ENCODE data around the gene DHODH.
"Not testable (repeated sequence)": the region's sequence is repeated elsewhere in the genome, so short reads cannot be mapped to it uniquely, and the experiment has no call there.

The DHODH gene

GRCh38 chr16:71971571-71971970 is 37.0 kb upstream of the DHODH start:
- DNase-seq (ENCODE audit: low spot score) = no peak
- no peak overlapping the region for H3K4me3 ChIP-seq
- TF ChIP-seq, protein P1, sequence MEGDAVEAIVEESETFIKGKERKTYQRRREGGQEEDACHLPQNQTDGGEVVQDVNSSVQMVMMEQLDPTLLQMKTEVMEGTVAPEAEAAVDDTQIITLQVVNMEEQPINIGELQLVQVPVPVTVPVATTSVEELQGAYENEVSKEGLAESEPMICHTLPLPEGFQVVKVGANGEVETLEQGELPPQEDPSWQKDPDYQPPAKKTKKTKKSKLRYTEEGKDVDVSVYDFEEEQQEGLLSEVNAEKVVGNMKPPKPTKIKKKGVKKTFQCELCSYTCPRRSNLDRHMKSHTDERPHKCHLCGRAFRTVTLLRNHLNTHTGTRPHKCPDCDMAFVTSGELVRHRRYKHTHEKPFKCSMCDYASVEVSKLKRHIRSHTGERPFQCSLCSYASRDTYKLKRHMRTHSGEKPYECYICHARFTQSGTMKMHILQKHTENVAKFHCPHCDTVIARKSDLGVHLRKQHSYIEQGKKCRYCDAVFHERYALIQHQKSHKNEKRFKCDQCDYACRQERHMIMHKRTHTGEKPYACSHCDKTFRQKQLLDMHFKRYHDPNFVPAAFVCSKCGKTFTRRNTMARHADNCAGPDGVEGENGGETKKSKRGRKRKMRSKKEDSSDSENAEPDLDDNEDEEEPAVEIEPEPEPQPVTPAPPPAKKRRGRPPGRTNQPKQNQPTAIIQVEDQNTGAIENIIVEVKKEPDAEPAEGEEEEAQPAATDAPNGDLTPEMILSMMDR (IDR thresholded peaks at IDR 0.05) = no peak

DNA sequence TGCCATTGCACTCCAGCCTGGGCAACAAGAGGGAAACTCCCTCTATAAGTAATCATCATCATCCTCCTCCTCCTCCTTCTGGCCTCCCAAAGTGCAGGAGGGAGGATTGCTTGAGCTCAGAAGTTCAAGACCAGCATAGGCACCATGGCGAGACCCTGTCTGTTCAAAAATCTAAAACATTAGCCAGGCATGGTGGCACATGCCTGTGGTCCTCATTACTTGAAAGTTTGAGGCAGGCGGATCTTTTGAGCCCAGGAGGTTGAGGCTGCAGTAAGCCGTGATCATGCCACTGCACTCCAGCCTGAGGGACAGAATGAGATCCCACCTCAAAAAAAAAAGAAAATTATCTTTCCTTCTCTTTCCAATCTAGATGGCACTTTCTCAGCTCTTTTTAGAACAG is 36.2 kb upstream of the DHODH start:
- no peak for DNase-seq (ENCODE audit: low spot score)
- TF ChIP-seq, protein P1 (IDR thresholded peaks at IDR 0.05) = no peak
- Histone ChIP-seq H3K27ac (no peak overlapping the region), H3K4me3 (no peak overlapping the region)

More at GRCh38 chr16:71971571-71971970, 37.0 kb upstream of the DHODH start:
- H3K27ac ChIP-seq = no peak overlapping the region

DNA sequence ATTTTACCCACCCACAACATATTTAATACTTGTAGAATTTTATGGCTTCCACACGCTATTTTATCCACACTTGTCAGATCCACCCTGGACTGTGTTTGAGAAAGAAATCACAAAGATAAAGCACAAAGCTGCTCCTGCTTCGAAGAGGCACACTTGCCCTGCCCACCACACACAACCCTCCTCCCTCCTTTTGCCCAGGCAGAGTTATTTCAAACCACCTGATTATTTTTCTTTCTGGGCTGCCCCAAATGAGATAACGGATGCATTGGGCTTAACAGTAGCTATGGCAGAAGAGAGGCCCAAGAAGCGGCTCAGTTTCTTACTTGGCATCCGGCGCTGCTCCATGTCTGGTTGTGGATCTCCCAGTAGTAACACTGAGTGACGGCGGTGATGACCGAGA is 35.5 kb upstream of the DHODH start:
- DNase-seq (ENCODE audit: low spot score) = no peak
- no peak overlapping the region for H3K27ac ChIP-seq
- TF ChIP-seq, protein P1 (IDR thresholded peaks at IDR 0.05) = no peak

GRCh38 chr16:71974068-71974818 is 34.3 kb upstream of the DHODH start:
- H3K4me3 ChIP-seq = no peak overlapping the region
- TF ChIP-seq, protein P1 (IDR thresholded peaks at IDR 0.05) = no peak
- H3K27ac ChIP-seq = no peak overlapping the region
- DNase-seq (ENCODE audit: low spot score) = no peak

More for the DNA sequence above, 35.5 kb upstream of the DHODH start:
- no peak overlapping the region for H3K4me3 ChIP-seq

DNA sequence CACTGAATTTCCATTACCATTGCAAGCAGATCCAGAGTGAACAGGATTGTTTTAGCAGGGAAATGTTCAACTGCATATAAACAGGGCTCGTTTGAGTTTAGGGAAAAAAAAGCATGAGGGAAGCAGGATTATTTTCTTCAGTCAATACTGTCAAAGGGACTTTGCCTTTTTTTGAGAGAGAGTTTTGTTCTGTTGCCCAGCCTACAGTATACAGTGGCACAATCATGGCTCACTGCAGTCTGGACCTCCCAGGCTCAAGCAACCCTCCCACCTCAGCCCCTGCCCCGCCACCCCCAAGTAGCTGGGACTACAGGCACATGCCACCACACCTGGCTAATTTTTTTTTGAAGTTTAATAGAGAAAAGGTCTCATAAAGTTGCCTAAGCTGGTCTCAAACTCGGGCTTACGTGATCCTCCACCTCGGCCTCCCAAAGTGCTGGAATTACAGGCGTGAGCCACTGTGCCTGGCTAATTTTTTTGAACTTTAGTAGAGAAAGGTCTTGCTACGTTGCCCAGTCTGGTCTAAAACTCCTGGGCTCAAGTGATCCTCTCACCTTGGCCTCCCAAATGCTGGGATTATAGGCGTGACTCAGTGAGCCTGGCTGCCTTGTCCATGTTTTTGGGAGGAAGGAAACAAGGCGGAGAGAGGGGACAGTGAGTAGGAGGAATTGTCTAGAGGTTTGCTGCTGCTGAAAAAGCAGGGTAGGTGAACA is 23.1 kb upstream of the DHODH start:
- Histone ChIP-seq H3K4me3 (no peak overlapping the region), H3K27ac (no peak overlapping the region)
- no peak for DNase-seq (ENCODE audit: low spot score)
- TF ChIP-seq, protein P1 (IDR thresholded peaks at IDR 0.05) = no peak

- TF ChIP-seq, protein P1 (IDR thresholded peaks at IDR 0.05) = no peak
- no peak overlapping the region for H3K27ac ChIP-seq
- DNase-seq (ENCODE audit: low spot score) = no peak
- no peak overlapping the region for H3K4me3 ChIP-seq
Measured at GRCh38 chr16:71986131-71986530, 22.4 kb upstream of the DHODH start.

- TF ChIP-seq, protein P1 (IDR thresholded peaks at IDR 0.05) = no peak
- DNase-seq (ENCODE audit: low spot score) = no peak
- no peak overlapping the region for H3K27ac ChIP-seq
- no peak overlapping the region for H3K4me3 ChIP-seq
Measured at GRCh38 chr16:71995038-71995437, 13.5 kb upstream of the DHODH start.

GRCh38 chr16:71997578-71997977 is 11.0 kb upstream of the DHODH start:
- not testable (repeated sequence) for DNase-seq (ENCODE audit: low spot score); H3K27ac ChIP-seq; H3K4me3 ChIP-seq
